Measurements from ENCODE around the gene HOXA13.

The HOXA13 gene

DNA sequence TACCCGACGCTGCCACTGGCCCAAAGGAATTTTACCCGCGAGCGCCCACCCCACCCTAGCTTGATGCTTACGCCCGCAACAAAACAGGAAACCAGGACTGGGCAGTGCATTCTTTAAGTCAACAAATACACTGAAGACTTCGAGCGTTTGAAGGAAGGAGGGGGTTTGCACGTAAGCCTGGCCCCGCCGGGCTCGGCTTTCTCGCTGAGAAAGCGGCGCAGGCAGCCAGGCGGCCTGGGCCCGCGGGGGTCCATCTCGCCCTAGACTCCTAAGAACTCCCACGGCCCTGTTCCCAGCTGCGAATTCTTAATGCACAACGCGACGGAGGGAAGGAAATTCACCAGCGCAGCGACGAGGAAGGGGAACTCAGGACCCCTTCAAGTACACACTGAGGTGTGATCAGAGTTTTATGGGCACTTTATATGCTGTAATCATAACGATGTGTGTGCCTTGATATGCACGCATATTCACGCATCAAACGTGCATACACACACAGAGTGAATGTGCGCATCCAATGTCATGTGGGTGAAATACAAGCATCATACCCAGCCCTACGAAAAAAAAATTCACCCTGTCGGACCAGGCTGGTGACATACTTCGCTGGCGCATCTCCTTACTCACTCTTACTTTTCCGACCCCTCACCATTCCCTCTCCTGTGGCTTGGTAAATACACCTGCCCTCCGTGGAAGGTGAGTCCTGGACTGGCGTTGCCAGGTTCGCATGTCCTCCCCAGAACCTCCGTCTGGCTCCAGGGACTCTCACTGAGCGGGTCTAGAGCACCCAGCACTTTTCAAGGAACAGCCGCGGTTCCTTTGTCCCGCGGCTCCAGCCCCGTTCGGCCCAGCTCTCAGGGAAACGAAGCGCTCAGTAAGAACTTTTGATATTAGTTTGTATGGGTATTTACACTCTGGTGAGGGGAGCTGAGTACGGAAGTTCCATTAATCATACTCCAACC lies 5.7 kb upstream of the HOXA13 start:
- no peak for DNase-seq

GRCh38 chr7:27204851-27205322 lies 5.0 kb upstream of the HOXA13 start:
- DNase-seq, result no peak

DNA sequence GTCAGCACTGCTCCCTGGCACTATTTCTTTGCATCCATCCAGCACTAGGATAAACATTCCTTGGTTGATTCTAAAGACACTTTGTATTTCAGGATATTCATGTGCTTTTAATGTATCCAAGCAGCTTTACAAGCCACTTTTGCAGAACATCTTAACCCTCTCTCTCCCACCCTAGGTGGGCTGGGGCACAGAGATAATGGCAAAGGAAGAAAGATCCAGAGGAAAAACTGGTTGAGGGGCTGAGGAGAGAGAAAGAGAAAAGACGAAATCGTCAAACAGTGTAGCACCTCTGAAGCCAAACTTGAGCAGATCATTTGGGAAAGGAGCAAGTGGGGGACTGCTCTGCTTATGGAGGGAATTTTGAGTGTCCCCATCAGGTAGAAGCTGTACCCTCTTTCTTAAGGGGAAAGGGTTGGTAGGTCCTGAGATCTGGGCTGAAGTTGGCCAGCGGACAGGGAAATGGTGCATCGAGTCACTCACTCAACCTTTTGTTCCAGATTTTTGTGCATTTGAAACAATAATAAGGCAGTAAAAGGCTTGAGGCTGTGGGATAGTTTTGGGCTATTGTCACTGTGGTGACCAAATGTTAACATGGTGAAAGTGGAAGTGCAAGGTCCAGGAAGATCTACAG lies 4.2 kb upstream of the HOXA13 start:
- no peak for DNase-seq

- DNase-seq, result no peak
Measured at GRCh38 chr7:27203365-27203953, 3.6 kb upstream of the HOXA13 start.

DNA sequence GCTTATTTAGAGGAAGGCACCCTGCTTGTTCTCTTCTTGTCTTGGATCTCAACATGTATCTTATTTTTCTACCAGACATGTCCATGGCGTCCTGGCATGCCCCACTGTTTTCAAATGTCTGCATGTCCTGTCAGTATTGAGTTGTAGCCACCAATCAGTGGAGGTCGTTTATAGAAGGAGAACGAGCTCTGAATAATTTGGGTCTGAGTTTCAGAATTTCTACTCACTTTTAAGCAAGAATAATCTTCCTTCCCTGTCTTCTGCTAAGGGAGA lies 2.9 kb upstream of the HOXA13 start:
- no peak for DNase-seq

GRCh38 chr7:27202018-27202861 lies 2.3 kb upstream of the HOXA13 start:
- no peak for DNase-seq

DNA sequence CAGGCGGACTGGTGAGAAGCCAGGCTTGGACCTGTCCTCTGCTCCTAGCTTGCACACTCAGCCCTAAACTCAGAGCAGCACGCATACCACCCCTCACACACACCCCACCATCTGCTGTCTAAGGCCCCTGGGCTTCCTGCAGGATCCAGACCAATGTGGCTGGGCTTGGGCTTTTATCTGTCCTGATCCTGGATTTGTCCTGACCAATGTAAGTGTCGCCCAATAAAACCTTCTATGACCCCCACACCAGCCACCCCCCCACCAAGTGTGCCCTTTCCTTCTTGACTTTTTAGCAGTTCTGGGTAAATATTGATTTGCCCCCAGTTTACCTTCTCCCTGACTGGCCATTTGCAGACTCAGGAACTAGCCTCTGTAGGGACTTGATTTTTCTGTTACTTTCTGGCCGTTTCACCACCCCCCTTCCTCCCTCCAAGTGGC lies 1.7 kb upstream of the HOXA13 start:
- DNase-seq, result no peak

DNA sequence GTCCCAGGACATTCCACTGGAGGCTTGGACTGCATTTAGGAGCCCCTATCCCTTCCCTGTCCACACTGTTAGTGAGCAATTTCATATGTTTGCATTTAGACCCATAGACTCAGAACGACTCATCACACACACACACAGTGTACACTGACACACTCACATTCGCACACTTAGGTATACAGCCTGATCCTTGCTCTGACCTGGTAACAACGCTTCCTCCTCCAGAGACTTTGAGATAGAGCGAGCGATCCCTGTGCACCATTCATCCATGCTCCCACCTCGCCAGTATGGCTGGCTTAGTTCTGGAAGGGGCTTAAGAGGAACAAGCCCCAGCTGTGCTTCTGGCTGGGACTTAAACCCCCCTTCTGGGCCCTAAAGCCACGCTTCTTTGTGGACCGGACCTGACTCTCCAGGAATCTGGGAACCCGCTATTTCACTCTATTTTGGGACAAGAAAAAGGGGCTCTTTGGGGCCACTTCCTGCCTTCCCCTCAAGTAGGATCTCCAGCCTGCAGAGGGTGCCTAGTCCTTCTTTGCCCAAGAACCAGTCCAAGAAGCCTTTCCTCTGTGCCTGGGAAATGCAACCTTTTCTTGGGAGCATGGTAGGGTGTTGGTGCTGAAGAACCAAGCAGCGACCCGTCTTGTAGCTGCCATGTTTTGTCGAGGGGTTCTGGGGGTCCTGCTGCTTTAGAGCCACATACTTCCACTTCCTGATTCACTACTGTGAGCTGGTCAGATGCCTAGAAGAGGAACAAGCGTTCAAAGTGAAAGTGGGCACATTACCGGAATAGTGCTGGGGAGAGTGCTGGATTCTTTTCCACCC lies 1.1 kb upstream of the HOXA13 start:
- DNase-seq, result peak in 1 of 3 experiments; percentile 49

DNA sequence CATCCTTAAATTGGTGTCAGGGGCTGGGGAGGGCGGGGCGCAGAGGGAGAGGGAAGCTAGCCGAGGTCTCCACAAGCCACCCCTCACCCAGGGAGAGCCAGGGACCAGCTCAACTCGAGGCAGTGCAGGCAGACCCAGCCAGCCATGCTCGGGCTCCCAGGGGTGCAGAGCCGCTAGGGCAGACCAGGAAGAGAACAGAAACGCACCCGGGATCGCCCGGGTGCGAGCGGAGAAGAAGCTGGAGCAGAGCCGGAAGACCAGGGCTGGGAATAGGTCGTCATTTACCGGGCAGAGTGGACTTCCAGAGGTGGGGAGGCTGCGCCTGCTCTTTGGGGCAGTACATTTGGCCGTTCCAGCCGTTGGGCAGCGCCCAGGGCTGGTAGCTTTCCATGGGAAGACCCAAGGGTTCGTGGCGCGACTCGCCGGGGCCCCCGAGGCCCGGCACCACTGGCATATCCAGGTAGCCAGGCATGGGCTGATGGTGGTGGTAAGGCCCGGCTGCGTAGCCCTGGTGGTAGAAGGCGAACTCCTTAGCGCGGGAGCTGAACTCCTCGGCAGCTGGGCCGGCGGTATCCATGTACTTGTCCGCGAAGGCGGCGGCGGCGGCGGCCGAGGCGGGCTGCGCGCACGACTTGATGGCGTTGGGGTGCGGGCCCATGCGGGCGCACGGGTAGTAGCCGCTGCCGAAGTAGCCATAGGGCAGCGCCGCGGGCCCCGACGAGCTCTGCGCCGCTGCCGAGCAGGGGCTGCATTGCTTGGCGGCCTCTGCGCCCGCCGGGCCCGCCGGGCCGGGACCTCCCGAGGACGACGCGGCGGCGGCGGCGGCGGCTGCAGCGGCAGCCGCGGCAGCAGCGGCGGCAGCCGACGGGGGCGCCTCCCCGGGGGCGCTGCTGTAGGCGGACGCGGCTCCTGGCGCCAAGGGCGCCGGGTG lies 755 bp downstream of the HOXA13 start:
- DNase-seq, result peak; percentile 35 to 80 (median 78)

DNA sequence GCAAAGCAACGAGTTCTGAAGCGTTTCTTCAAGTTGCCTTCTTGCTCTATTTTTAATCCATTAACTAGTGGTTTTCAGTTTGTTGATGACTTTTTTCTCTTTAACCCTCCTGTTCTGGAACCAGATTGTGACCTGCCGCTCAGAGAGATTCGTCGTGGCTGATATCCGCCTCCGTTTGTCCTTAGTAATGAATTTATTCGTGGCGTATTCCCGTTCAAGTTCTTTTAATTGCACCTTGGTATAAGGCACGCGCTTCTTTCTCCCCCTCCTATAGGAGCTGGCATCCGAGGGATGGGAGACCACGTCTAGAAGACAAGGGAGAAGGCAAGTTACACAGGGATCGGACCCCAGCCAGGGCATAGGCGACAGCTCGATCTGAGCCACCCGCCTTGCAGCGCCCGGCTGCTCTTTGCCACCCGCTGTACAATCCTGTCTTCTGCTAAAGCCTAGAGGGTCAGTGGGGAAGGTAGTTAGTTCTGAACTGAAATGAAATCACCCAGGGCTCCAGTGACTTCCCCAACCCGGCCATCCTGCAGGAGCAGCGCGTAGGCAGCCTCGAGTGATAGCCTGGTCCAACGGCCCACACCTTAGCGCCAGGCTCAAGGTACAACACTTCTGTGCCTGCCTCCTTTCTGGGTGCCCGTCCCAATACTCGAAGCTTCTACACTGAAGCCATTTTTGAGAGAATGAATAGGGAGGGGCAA lies 1.6 kb downstream of the HOXA13 start:
- DNase-seq, result peak; percentile 13 to 64 (median 55)

GRCh38 chr7:27197137-27198042 lies 2.5 kb downstream of the HOXA13 start:
- DNase-seq, result peak in 1 of 3 experiments; percentile 43

DNA sequence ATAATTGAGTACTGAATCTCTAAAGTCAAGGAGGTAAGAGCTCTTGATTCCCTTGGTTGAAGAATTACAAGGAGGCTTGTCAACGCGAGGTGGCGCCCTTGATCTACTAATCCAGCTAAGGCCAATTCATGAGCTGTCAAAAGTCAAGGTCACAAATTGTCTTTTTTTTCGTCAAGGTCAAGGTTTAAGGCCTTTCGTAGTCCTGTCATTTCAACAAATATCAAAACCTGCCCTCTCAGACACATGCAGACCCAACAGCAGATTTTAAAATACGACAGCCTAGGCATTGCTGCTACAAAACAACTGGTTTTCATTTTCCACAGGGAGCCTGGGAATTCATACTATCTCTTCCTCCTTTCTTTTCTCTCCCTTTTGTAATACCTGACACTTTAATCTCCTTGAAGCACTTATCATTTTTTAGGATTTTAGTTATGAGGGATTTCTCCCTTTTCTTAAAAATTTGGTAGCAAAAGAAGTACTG lies 3.6 kb downstream of the HOXA13 start:
- peak; percentile 64 to 93 (median 87) for DNase-seq

GRCh38 chr7:27194686-27195379 lies 5.1 kb downstream of the HOXA13 start:
- no peak for DNase-seq

DNA sequence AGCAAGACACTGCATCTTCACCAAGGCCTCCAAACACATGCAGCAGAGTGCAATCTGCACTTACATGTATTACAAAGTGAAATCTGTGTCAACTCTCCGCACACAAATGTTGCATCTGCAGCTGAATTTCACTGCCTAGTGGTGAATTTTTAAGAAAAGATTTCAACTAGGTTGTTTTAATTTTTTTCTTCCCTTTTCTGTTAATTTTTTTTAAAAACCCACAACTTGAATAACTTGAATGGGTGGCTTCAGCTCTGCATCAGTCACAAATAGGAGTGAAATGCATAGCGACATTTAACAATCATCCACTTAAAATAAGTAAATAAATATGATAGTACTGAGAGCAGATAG lies 5.9 kb downstream of the HOXA13 start:
- DNase-seq, result no peak

- no peak for DNase-seq
Measured at GRCh38 chr7:27193335-27194001, 6.4 kb downstream of the HOXA13 start.

DNA sequence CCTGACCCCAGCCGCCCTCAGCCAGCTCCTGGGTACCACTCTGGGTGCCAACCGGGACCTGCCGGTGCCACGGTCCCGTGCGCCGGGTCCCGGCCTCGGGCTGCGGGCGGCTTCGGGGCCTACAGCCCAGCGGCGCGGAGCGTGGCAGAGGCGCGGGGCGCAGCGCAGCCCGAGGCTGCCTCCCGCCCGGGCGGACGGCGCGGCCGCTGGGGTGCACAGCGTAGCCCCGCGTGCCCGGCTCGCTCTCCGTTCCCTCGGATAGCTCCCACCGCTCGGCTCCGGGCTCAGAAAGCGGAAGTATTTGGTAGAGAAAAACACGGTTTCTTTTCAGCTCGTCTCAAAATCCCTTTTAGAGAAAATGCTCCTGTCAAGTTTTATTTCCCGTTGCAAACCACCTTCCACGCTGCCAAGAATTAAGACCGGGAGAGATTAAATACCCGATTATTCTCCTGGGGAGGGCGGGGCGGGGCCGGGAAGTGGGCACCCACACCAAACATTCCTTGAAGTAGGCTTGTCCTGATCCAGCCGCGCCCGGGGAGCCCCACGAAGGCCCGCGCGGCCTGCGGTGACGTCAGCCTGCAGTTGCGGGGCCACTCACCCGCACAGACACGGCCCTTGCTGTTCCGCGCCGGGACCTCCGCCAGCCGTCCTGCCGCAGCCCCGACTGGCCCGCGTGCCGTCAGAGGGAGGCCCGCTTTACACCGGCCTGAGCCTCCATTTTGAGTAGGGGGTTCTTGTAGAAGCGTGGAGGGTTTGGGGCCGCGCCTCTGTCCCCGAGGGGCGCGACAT lies 7.2 kb downstream of the HOXA13 start:
- no peak for DNase-seq

Data from NCI-H1417 (cell line).